NCI-H82 (cell line): ENCODE measurements around the gene IMPACT.
A peak's percentile ranks its signal among the peaks of the same experiment; 100 is the strongest.

Experiments used
- DNase-seq: peaks from one replicate; lab custom pipeline; 2025; lab: John Stamatoyannopoulos, UW

The IMPACT gene

DNA sequence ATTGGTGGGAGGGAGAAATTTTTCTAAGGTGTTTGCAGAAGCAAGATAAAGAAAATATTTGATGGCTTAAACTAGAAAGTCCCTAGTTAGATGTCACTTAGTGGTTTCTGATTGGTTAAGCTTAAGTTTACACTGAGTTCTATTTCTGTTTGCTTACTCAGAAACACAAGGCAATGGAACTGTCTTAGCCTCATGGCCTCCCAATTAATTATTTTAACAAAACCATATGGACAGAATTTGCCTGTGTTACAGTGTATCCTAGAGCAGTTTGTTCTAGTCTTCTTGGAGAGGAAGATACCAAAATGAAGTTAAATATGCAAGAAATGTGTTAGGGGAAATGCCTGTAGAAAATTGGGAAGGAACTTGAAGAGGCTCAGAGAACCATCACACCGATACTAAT is 4.6 kb upstream of the IMPACT start:
- DNase-seq, result no peak

DNA sequence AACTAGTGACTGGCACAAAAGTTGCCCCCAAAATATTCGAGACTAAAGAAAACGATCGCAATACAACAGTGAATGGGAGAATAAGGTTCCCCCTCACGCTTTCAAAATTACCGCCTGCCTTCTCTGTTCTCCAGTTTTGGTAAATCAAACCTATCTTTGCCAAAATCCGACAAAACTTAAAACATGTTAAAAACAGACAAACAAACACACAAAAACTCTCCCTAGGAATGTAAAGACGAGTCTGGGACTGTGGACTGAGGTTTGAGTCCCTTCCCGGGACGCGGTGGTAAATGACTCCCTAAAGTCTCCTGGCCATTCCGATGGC is 435 bp upstream of the IMPACT start:
- DNase-seq, result no peak

DNA sequence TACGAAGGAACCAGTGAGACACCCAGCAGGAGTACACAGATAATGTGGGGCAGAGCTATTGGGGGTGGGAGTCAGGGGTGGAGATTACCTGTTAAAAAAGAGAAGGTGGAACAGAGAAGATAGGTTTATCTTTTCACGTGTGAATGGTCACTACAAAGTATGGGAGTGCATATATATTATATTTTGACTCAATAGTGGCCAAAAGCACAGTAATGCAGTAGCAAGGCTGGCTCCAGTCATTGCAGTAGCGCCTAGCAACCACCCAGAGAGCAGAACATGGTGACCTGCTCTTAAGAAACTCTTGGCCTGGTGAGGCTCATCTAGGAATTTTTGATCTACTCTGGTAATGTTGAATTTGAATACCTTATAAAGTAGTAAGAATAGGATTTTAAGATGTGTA is 1.0 kb downstream of the IMPACT start:
- peak; percentile 66 for DNase-seq

DNA sequence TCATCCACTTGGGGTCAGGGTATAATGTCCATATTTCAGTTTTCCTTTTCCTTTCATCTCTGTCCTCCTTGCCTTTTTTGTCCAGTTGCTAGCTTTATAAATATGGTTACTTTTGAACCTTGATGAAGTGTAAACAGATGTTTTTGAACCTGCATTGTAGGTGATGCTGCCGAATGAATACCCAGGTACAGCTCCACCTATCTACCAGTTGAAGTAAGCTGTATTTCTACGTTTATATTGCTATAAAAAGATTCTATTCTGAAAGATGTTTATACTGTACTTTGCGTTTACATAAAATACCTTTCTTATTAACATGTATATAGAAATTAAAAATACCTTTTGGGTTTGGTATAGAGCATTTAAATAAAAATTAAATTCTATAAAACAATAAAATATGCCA is 2.2 kb downstream of the IMPACT start:
- DNase-seq, result peak; percentile 1

DNA sequence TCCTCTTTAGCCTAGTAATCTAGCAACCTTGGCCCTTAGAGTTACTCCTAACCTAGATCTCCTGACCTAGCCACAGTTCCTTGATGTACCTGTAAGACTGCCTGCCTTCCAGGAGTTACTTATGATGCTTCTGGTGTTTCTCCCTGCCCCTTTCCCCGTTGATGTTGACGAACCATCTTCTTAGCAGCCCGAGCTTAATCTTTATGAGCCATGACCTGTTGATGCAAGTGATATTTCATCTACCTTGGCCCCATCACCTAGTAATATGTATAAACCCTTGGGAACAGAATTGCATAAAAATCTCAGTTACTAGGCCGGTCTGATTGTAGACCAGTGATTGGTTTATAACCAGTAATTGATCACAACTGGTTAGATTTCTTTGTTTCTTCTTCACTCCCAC is 2.7 kb downstream of the IMPACT start:
- DNase-seq, result no peak

DNA sequence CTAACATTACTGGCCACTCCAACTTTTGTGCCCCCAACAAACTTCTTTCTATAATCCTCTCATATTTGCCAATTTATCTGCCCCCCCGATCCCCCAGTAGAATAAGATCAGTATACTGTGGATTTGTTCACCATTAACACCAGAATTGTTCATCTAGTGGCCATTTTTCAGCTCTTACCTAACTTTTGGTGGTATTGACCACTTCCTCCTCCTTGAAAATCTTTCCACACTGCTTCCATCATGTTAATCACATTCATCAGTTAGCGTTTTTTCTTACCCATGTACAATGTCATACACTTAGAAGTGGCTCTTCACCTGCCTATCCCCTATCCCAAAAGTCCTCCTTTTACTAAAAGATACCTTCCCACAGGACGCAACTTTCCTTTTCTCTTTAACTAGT is 6.1 kb downstream of the IMPACT start:
- no peak for DNase-seq

DNA sequence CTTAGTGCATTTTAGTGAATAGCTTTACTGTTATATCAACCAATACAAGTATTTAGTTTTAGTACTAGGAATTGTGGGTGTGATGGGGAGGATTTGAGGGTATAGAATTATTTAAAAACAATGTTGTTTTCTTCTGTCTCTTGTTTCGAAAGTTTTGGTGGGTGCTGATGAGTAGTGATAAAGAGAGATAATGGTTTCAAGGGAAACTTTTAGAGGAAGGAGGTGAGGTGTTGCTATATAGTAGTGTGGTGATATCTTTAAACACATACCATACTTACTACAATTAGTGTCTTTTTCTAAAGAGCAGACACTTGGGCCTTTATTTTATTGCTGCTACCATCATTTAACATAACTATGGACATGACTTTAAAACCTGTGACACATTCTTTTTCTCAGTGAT is 10.5 kb downstream of the IMPACT start:
- DNase-seq, result no peak

DNA sequence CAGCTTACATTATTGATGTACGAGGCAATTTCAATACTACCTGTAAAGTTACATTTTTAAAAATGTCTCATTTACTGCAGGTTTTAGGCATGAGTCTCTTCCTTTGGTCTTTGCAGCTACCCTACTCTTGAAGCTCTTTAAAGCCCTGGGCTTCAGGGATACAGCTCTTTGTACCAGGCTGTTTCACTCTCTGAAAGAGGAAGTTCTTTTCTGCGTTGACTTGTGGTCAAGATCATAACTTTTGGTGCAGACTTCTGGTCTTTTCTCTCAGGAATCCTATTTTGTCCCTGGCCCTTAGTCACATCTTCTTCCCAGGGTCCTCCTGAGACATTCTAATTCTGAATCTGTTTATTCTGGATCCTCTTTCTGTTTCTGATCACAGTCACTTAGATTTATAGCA is 17.4 kb downstream of the IMPACT start:
- DNase-seq, result no peak

DNA sequence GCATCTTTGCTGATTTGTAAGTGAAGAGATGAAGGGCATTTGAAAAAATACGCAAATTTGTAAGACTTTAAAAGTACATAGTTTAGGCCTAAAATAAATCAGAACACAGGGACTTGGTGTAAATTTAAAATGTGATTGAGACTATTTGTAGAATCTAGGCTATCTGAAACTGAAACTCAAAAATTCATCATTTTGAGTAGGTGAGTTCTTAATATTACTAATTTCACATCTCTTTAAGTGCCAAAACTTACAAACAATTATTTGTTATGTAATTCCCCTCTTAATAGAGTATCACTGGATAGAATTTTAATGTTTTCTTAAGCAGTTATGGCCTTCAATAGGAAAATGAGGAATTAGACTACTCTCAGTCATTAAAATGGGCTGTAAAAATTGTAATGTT is 20.0 kb downstream of the IMPACT start:
- no peak for DNase-seq

DNA sequence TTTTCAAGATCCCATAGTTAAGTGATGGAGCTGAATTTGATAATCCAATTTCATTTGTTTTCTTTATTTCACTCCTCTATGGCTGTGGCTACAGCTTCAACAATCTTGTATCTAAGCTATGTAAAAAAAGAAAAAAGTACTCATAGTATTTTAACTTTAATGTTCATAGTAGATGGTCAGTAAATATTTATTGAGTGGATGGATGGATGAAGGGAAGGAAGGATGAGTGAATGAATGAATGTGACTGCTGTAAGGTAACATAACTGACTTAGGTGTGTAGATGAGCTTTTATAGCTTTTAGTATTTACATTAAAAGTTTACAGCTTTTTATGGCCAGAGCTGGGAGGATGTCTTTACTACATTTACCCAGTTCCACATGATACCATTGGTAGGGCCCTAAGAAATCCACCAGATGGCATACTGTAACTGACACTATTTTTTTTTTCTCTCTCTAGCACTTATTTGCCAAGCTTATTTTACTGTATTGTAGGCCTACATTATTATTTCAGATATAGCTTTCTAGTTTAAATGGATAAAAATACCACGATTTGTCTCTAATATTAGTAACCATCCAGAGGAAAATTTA is 20.6 kb downstream of the IMPACT start:
- peak; percentile 6 for DNase-seq

DNA sequence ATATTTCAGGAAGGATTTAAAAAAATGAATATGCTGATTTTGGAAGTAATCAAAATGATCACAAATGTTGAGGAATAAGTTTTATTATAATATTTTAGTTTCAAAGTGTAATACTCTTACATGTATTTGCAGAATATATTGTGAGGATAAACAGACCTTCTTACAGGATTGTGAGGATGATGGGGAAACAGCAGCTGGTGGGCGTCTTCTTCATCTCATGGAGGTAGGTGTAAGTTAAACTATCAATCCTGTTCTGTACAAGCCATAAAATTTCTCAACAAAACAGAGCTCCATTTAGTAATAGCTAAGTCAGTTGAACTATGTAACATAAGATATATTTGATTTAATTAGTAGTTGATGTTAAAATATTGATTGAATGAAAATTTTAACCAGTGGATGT is 21.5 kb downstream of the IMPACT start:
- no peak for DNase-seq

DNA sequence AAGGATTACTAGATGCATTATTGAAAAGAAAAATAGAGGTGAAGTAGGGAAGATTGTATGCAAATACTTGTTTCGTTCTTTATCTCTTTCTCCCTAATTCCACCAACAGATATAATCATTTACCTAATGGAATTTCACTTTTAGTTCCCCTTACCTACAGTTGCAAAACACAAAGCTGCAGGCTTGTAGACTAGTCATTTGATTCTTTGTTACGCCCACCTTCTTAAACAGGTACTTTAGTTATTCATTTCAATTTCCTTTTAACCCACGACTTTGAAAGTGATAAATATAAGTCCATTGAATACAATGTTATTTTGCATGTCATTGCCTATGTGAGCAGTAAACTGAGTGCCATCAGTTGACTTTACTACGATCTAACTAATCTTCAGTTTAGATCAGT is 30.1 kb downstream of the IMPACT start:
- no peak for DNase-seq

DNA sequence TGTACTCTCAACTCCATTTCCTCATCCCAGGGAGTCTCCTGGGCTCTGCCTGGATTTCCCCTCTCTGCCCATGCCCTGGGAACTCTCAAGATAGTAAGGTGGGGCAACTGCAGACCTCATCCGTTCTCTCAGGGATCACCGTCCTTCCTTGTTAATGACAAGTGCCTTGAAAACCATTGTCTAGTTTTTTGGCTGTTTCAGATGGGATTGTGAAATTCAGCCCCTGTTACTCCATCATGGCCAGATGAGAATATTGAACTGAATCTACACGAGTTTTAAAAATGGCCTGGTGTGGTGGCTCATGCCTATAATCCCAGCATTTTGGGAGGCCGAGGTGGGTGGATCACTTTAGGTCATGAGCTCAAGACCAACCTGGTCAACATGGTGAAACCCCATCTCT is 33.3 kb downstream of the IMPACT start:
- DNase-seq, result no peak

DNA sequence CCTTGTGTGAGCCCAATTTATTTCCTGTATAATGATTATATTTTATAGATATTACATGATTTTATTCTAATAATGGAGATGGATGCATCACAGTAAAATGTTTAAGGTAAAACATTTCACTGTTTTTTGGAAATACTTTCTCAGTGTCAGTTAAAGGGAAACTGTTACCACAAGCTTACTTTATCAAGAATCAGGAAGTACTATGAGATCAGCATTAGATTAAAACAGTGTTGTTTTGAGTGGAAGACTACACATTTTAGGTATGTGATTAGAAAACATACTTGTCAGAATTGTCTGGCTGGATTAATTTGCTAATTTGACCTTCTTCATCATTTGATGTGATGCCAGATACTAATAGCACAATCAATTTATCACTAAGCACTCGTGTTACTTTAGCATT is 33.9 kb downstream of the IMPACT start, which contains the start of gene HRH4:
TSS of gene HRH4 (plus strand) at position 250 of the 400 bp plus-strand sequence. CDS start at position 342, 92 bp downstream.
- DNase-seq, result no peak

DNA sequence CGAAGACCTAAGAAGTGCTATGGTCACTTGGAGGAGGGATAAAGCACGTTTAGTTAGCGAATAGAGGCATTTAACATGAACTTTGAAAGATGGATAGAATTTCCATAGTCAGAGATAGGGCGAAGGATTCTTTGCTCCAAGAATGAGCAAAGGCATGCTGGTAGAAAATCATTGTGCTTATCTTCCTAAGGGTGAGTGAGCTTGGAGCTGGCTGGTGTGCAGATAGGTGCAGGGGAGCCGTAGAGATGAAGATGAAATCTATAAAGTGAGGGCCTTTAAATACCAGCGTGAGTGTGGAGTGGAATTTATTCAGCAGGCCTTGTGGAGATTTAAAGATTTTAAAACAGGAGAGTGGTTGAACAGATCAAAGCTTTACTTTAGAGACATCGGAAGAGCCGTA is 35.5 kb downstream of the IMPACT start:
- DNase-seq, result no peak

DNA sequence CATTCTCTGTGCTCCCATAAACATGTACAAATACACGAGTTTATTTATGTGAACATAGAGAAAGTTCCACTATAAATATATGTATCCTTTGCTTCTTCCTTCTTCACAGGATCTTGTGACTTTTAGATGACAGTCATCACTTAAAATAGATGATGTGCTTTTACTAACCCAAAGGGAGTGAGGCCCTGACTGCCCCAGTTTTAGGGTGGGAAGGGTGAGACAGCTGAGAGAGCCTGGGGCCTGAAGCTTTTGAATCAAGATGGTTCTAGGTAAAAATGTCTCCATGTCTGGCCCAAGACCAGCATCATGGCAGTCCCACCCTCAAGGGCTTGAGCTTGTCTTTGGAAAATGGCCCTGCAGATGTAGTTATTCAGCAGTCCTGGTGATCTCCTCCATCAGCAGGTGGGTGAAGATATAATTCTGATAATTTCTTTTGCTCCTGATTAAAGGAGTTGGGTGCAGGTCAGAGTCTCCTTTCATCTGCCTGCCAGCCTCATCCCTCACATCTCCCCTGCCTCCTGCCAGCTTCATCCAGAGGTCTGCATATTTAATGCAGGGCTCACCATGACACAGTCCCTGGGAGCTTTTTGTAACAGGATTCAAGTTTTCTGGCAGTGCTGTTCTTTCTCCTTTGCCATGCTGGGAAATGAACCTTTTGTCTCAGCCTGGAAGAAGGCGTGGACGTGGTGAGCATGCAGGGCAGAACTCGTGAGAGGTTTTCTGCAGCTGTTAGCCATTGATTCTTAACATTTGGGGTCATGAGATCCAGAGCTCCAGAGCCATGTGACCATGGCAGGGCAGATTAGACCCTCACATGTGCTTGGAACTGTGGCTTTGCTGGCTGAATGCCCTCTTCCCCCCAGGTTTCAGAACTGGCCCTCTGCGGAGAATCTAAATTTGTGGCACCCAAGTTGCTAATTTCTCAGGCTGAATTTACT is 36.6 kb downstream of the IMPACT start:
- DNase-seq, result no peak

DNA sequence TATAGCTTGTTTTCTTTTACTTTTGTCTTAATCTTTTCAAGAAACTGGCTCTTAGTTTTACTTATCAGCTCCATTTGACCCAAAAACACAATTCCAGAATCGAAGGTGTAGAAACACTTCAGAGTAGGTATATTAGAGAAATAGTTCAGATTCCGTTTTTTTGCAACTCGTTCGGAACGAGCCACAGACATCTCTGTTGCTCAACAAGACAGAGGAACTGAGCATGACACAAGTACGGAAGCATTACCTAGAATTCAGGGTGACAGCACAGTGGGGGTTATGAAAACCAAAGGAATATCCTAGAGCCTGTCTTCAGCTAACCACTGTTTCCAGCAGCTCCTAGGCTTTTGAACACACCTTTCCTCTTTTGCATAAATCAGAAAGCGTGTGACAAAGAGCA is 39.0 kb downstream of the IMPACT start:
- no peak for DNase-seq

DNA sequence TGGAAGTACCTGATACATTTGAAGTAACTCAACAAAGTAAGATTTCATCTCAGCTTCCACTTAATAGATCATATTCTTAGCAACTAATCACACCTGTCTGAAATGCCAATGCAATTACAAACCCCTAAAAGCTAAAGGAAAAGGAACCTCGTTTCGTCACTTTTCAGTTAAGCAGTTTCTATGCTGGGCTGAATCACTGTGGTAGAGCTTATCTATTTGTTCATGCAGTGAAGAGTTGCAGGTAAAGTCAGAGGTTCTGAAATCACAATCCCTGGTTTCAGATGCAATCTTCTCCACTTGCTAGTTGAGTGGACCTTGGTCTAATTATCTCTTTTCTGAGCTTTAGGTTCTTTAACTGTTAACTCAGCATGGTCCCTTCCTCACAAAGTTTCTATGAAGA is 40.3 kb downstream of the IMPACT start:
- no peak for DNase-seq

DNA sequence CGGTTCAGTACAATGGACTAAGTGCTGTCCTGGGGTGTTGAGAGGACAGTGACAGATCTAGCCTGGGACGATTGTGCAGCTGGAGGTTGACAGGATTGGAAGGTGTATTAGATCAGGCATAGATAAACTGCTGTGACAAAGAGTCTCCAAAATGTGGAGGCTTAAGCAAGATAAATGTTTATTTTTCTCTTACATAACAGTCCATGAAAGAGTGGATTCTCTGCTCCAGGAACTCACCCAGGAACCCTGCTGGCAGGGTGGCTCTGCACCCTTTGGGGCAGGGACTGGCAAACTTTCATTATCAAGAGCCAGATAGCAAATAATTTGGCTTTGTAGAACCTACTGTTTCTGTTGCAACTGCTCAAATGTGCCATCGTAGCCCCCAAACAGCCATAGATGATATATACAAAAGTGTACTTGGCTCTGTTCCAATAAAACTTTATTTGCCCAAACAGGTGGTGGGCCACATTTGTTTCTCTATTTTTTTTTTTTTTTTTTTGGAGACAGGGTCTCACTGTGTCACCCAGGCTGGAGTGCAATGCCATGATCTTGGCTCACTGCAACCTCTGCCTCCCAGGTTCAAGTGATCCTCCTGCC is 43.6 kb downstream of the IMPACT start:
- DNase-seq, result no peak

DNA sequence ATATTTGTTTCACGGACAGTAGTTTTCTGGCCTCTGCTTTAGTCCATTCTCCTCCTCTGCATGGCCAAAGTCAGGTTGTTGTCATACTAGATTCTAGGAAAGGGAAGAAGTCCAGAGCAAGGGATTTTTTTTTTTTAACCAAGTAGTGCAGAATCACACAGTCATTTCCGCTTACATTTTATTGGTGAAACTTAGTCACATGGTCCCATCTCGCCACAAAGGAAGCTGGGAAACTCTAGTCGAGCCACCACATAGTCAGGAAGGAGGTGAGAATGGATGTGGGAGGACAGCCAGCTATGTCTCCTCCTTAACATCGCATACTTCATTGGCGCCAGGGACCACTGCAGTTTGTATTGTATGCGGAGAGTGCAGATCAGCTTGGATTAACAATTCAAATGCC is 44.3 kb downstream of the IMPACT start:
- DNase-seq, result no peak

DNA sequence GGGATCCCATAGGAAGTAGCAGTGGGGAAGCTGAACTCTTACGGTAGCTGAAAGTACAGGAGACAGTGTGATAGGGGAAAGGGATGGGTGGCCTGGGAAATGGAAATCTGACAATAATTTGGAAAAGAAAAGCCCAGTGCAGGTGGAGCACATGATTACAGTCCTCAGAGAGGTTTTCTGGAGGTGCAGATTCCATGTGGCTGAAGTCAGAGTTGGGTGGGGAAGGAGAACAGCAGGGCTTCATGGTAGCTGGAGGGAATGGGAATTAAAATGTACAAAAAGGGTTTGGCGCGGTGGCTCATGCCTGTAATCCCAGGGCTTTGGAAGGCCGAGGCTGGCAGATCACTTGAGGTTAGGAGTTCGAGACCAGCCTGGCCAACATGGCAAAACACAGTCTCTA is 46.1 kb downstream of the IMPACT start:
- no peak for DNase-seq

DNA sequence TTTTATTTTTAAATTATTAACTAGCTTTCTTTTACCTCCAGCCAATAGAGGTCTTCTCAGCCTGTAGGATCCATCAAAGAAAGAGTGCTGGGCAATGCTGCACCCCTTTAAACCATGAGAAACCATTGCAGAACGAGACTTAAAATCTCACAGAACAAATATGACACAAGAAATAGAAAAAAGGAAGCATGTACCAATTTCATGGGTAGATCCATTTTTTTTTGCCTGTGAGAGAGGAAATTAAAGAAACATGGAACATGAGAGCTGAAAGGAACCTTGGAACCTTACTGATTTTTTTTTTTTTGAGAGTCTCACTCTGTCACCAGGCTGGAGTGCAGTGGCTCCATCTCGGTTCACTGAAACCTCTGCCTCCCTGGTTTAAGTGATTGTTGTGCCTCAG is 47.9 kb downstream of the IMPACT start:
- DNase-seq, result no peak

DNA sequence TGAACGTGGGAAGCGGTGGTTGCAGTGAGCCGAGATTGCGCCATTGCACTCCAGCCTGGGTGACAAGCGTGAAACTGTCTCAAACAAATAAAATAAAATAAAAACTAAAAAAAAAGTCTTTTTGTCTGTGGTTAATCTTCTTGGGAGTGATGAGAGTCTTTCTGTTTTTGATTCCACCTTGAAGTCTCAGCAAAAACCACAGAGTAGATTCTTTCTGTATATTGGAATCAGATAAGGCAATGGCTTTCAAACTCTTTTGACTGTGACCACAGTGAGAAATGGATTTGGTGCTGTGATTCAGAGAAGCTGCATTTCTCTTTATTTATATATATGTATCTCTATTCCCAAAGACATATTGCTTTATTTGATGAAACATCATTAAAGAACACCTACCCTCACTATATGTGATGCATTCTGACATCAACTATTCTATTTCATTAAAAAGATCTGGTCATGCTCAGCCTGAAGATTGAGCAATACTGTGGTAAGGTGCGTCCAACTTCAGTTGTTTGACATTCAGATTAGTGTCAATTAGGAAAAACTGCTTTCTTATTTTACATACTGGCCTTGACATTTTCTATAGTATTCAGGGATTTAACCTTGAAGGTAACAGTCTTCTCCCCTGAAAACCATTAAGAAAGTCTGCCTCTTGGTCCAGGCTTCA is 49.6 kb downstream of the IMPACT start:
- no peak for DNase-seq
